Naive thymus-derived CD8-positive, alpha-beta T cell (primary cell): ENCODE measurements around the gene LRRC23. TPM values are rescaled to one million over a fixed set of nuclear protein-coding genes. Genes with fewer than 3 reads are reported as not detected.

Experiments
- ATAC-seq, 2 donors: fragments of 150-1000 bp; cut with Tn5 transposase in 1 of 2; sonication (Bioruptor Pico), chemical (Tn5 transposase) in 1 of 2; 1 replicate in 1 of 2; 2 replicates in 1 of 2; pipeline ENCODE4 v1.10.0; 2021; ENCODE audit warnings: mild to moderate bottlenecking in 2 of 2, moderate library complexity in 2 of 2
- POLR2A ChIA-PET: fragments of 350-600 bp; sonication (Branson Sonifier 250); formaldehyde crosslinking; loops from one replicate; lab custom pipeline; 2021; ENCODE audit warnings: antibody characterized with exemption; lab: Charles Lee
- DNase-seq, 10 donors: peaks; one replicate each; pipeline versions ENCODE4 v3.0.0 to v3.0.0-alpha.2; 2020 to 2022
- H3K27ac Mint-ChIP-seq, 10 donors: one replicate each; pipeline ENCODE4 v1.8.0; 2020 to 2022; ENCODE audit warnings: mild to moderate bottlenecking in 10 of 10, mixed read lengths in 10 of 10, moderate library complexity in 4 of 10, inconsistent platforms in 1 of 10
- H3K27me3 Mint-ChIP-seq, 5 donors: one replicate each; pipeline ENCODE4 v1.8.0; 2021 to 2022; ENCODE audit warnings: mixed read lengths in 5 of 5
- H3K36me3 Mint-ChIP-seq, 3 donors: one replicate each; pipeline ENCODE4 v1.8.0; 2020 to 2022; ENCODE audit warnings: mixed read lengths in 3 of 3, mild to moderate bottlenecking in 2 of 3, inconsistent platforms in 1 of 3
- H3K4me1 Mint-ChIP-seq, 4 donors: one replicate each; pipeline ENCODE4 v1.8.0; 2021 to 2022; ENCODE audit warnings: mixed read lengths in 4 of 4
- H3K4me3 Mint-ChIP-seq, 10 donors: one replicate each; pipeline ENCODE4 v1.8.0; 2020 to 2022; ENCODE audit warnings: mild to moderate bottlenecking in 10 of 10, mixed read lengths in 10 of 10, moderate library complexity in 6 of 10, inconsistent platforms in 1 of 10
- H3K9me3 Mint-ChIP-seq, 9 donors: one replicate each; pipeline ENCODE4 v1.8.0; 2020 to 2022; ENCODE audit warnings: mixed read lengths in 9 of 9, mild to moderate bottlenecking in 3 of 9, inconsistent platforms in 1 of 9, moderate library complexity in 1 of 9
- polyA plus RNA-seq, 3 donors: library from polyadenylated mRNA; unstranded; fragments of 300-500 nt; fragmentation: Illumina TruSeq; gene quantifications; one replicate each; pipeline ENCODE4 v1.2.3, GENCODE V29; 2021
- total RNA-seq, 8 experiments: library from RNA in 2 of 8; stranded (reverse) in 2 of 8; gene quantifications; one replicate each; pipeline ENCODE4 v1.2.3 and lab custom pipeline; 2021 to 2026

The LRRC23 gene
- total and polyA plus RNA-seq, 5 experiments from 2014 or later: 4.7 to 10.5 (median 9.9) TPM

DNA sequence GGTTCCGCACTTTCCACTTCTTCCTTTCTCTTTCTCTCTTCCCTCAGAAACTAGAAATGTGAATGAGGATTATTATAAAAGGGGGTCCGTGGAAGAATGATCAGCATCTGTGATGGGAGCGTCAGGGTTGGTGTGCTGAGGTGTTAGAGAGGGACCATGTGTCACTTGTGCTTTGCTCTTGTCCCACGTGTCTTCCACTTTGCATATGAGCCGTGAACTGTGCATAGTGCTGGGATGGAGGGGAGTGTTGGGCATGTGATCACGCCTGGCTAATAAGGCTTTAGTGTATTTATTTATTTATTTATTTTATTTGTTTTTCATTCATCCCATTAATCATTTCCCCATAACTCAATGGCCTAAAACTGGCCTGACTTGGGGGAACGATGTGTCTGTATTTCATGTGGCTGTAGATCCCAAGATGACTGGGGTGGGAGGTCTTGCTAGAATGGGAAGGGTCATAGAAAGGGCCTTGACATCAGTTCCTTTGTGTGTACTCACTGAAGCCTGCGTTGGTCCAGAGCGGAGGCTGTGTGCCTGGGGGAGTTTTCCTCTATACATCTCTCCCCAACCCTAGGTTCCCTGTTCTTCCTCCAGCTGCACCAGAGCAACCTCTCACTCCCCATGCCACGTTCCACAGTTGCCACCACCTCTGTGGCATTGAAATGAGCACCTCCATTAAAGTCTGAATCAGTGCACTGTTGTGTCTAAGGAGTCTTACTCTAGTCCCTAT lies 18.5 kb downstream of the LRRC23 start:
- DNase-seq: no peak
- Mint-ChIP-seq H3K4me1 (peaks cover 15 to 46% (median 27%) of the 10 kb centered on the region in 4 donors), H3K27me3 (no peaks in the 10 kb centered on the region), H3K27ac (peak overlapping the region in 5 of 10 donors; percentile 24 to 86 (median 81)), H3K9me3 (no peaks in the 10 kb centered on the region), H3K4me3 (peak overlapping the region in 2 of 10 donors; percentile 8 to 42), H3K36me3 (peaks cover 0 to 40% (median 3%) of the 10 kb centered on the region in 3 donors)
- POLR2A ChIA-PET: interaction anchor here (0.6 to 7.8 kb wide), 14 partner anchors 9 to 199 kb away, joined by 3 to 82 read pairs (median 7); partner anchors contain the start of genes C12orf57, C1RL, COPS7A and ENO2
- ATAC-seq: no peak

DNA sequence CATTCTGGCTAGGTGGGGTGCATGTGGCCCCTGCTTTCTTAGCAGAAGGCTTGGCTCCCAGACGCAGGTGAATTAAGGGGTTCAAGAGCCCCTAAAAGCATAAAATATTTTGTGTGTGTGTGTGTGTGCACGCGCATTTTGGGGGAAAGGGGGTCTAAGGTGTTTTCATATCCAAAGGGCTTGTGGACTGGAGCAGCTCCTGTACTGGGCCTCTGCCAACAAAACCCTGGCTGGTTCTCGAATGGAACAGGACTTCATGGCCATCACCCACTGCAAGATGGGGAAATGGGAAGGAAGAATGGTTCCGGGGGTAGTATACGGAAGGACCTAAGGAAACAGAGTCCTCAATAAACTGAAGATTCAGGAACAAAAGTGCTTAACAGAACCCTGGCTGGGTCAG lies 19.2 kb downstream of the LRRC23 start:
- POLR2A ChIA-PET: interaction anchor here (0.6 to 7.8 kb wide), 13 partner anchors 9 to 200 kb away, joined by 3 to 82 read pairs (median 7); partner anchors contain the start of genes C12orf57, C1RL, COPS7A and ENO2
- Mint-ChIP-seq H3K4me1 (peaks cover 19 to 50% (median 32%) of the 10 kb centered on the region in 4 donors), H3K36me3 (peaks cover 0 to 38% (median 3%) of the 10 kb centered on the region in 3 donors), H3K4me3 (peak overlapping the region in 1 of 10 donors; percentile 79), H3K9me3 (no peaks in the 10 kb centered on the region), H3K27me3 (no peaks in the 10 kb centered on the region), H3K27ac (peak overlapping the region; percentile 22 to 94 (median 88))
- DNase-seq: no peak
- no peak for ATAC-seq

DNA sequence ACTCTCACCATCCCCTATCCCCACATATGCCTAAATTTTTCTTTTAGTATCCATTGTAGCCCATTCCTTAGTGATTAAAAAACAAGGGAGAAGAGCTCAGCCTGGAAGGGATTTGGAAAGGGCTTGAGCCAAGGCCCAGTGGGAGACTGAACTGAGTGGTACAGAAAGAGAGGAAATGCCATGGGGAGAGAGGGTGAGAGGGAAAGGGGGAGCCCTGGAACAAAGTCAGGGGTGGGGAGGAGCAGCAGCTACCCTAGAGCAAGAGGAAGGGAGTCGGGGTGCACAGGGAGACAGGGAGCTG lies 20.6 kb downstream of the LRRC23 start:
- Mint-ChIP-seq H3K9me3 (no peaks in the 10 kb centered on the region), H3K4me3 (peak overlapping the region in 4 of 10 donors; percentile 59 to 84 (median 72)), H3K36me3 (peaks cover 0 to 24% (median 0%) of the 10 kb centered on the region in 3 donors), H3K27ac (peak overlapping the region in 6 of 10 donors; percentile 81 to 94 (median 92)), H3K27me3 (no peaks in the 10 kb centered on the region), H3K4me1 (peaks cover 28 to 60% (median 41%) of the 10 kb centered on the region in 4 donors)
- ATAC-seq: no peak
- DNase-seq: no peak
- POLR2A ChIA-PET: interaction anchor here (0.9 to 7.8 kb wide), 13 partner anchors 8 to 183 kb away, joined by 3 to 82 read pairs (median 8); partner anchors contain the start of genes C12orf57, C1R, ENO2 and RNU7-1

DNA sequence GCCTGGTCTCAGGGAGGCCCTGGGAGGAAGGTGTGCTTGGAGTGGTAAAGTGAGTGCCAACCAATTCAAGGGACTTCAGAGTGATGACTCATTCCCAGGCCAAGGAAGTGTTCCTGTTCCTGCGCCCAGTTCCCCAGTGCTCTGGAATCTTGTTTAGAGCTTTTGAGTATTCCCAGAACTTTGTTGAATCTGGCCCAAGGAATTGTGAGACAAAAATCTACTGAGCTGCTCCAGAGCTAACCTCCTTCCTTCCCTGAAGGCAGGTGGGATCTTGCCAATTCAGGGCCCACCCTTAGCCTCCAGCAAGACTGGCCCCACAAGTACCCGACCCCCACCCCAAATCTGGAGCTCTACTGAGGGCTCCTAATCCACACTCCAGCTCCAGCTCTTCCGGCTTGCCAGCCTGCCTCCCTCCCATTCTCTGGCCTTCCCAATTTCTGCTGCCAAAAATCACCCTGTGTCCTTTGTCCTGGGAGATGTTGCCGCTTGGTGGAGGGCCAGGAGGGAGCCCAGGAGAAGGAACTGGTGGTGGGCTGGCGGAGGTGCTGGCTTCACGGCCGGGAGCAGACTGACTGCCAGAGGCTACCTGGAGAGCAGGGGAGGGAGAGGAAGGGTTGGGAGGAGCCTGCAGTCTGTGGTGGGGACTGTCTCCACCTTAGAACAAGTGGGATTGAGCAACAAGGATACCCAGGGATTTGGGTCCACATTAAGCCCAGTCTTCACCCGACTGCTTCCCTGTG lies 21.1 kb downstream of the LRRC23 start:
- Mint-ChIP-seq H3K36me3 (peaks cover 0 to 23% (median 0%) of the 10 kb centered on the region in 3 donors), H3K9me3 (no peaks in the 10 kb centered on the region), H3K27ac (peak overlapping the region in 4 of 10 donors; percentile 43 to 91 (median 66)), H3K27me3 (no peaks in the 10 kb centered on the region), H3K4me3 (peak overlapping the region; percentile 8 to 93 (median 64)), H3K4me1 (peaks cover 30 to 62% (median 42%) of the 10 kb centered on the region in 4 donors)
- POLR2A ChIA-PET: interaction anchor here (1.1 to 7.8 kb wide), 11 partner anchors 8 to 182 kb away, joined by 3 to 82 read pairs (median 8); partner anchors contain the start of genes C12orf57, C1R, ENO2 and RNU7-1
- DNase-seq (no peak), ATAC-seq (no peak)

DNA sequence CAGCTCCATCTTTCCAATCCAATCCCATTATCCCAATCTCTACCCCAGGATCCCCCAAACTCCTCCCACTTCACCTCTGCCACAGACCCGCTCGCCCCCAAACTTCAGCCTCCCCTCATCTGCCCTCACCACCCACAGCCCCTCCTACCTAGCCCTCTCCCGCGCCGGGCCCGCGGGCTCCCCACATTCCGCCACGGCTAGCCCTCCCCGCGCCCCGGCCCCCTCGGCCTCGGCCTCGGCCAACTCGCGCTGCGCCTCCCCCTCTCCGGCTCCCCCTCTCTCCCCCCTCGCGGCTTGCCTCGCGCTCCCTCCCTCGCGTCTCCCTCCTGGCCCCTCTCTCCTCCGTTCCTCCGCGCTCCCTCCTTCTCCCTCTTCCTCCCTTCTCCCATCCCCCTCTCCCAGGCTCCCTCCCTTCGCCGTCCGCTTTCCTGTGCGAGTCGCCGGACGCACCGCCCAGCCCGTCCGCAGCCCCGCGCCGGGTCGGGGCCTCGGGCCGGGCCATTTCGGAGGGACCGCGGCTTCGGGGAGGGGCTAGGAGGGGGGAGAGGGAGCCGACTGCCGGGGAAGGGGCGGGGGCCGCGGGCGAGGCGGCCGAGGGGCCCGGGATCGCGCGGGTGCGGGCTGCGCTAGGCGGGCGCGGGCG lies 22.9 kb downstream of the LRRC23 start, which contains the start of gene ATN1:
Gene ATN1, plus strand, starts transcription at position 581 of the 643 bp plus-strand sequence. CDS start 6,043 bp downstream, outside the sequence.
- H3K27me3 Mint-ChIP-seq: no peaks in the 10 kb centered on the region
- ATAC-seq (peak; percentile 18 to 41), DNase-seq (peak in 5 of 10 donors; percentile 37 to 47 (median 43))
- peak within 1 kb of the TSS; percentile 82 to 94 (median 90) for H3K4me3 Mint-ChIP-seq
- peaks cover 35 to 60% (median 50%) of the 10 kb centered on the region in 4 donors for H3K4me1 Mint-ChIP-seq
- peak within 1 kb of the TSS; percentile 91 to 96 (median 92) for H3K27ac Mint-ChIP-seq
- peaks cover 0 to 11% (median 0%) of the 10 kb centered on the region in 3 donors for H3K36me3 Mint-ChIP-seq
- POLR2A ChIA-PET: interaction anchor here (0.6 to 7.8 kb wide), 16 partner anchors 9 to 181 kb away, joined by 3 to 82 read pairs (median 7); partner anchors contain the start of genes C12orf57, LPCAT3, PTPN6 and RNU7-1
- H3K9me3 Mint-ChIP-seq: no peaks in the 10 kb centered on the region

DNA sequence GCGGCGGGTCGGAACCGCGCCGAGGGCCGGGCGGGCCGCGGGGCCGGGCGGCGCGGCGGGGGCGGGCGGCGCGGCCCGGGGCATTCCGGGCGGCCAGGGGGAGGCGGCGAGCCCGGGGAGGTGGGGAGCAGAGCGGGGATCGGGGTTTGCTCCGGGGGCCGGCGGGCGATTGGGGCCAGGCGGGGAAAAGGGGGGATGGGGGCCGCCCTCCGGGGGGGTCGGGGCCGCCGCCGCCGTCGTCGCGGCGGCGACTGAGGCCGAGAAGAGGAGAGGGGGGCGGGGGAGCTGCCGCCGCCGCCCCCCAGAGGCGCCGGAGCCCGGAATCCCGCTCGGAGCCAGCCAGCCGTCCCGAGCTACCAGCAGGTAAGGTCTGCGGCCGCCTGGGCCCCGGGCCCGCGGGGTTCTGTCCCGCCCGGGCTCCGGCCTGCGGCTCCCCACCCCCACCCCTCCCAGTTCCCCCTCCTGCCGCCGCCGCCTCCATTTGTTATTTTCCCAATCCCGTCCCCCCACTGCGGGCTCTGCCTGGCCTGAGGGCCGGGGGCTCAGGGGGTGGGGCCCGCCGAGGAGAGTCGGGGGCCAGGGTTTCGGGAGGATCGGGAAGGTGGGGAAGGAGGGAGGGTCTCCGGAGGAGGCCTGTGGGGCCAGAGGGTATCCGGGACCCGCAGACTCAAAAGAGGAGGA lies 23.5 kb downstream of the LRRC23 start:
- Mint-ChIP-seq H3K27ac (peak overlapping the region; percentile 88 to 94 (median 92)), H3K27me3 (no peaks in the 10 kb centered on the region), H3K9me3 (no peaks in the 10 kb centered on the region), H3K36me3 (peaks cover 0 to 10% (median 0%) of the 10 kb centered on the region in 3 donors), H3K4me1 (peaks cover 39 to 60% (median 56%) of the 10 kb centered on the region in 4 donors), H3K4me3 (peak overlapping the region; percentile 74 to 91 (median 86))
- POLR2A ChIA-PET: interaction anchor here (0.9 to 7.8 kb wide), 9 partner anchors 8 to 90 kb away, joined by 3 to 82 read pairs (median 6); partner anchors contain the start of genes C12orf57, LPCAT3, PTPN6 and RNU7-1
- no peak for DNase-seq
- peak; percentile 10 to 24 for ATAC-seq

DNA sequence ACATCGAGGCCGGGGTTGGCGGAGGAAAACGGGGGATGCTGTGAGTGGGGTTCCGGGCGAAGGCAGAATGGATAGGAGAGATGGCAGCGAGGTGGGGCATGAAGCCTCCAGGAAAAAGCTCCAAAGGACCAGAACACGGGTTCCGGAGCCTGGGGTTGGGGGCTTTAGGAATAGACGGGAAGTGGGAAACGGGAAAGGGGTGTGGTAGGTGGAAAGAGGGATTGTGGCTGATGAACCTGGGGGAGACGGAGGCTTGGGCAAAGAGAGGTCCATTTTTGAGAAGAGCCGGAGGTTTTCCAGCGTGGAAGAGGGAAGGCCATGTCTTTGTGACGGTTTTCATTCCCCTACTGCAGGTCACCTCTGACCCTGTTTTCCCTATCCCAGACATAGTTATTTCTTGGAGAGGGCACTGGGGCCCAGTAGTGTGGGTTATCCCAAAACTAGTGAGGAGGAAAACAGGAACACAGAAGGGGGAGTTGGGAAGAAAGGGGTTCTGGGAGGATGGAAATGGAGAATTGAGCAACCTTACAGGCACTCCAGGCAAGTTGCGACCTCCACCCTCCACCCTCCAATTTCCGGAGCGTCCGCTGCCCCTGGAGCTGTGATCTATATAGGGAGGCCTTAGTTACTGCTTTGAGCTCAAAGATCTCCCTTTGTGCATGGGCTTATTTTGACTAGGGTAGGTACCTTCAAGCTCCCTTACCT lies 24.2 kb downstream of the LRRC23 start:
- POLR2A ChIA-PET: interaction anchor here (0.7 to 7.8 kb wide), 9 partner anchors 7 to 89 kb away, joined by 3 to 82 read pairs (median 4); partner anchors contain the start of genes C12orf57, LPCAT3, PTPN6 and RNU7-1
- Mint-ChIP-seq H3K27ac (peak overlapping the region; percentile 88 to 94 (median 92)), H3K27me3 (no peaks in the 10 kb centered on the region), H3K36me3 (peaks cover 0 to 7% (median 0%) of the 10 kb centered on the region in 3 donors), H3K4me1 (peaks cover 41 to 60% (median 57%) of the 10 kb centered on the region in 4 donors), H3K9me3 (no peaks in the 10 kb centered on the region), H3K4me3 (peak overlapping the region; percentile 74 to 91 (median 86))
- ATAC-seq (no peak), DNase-seq (no peak)

DNA sequence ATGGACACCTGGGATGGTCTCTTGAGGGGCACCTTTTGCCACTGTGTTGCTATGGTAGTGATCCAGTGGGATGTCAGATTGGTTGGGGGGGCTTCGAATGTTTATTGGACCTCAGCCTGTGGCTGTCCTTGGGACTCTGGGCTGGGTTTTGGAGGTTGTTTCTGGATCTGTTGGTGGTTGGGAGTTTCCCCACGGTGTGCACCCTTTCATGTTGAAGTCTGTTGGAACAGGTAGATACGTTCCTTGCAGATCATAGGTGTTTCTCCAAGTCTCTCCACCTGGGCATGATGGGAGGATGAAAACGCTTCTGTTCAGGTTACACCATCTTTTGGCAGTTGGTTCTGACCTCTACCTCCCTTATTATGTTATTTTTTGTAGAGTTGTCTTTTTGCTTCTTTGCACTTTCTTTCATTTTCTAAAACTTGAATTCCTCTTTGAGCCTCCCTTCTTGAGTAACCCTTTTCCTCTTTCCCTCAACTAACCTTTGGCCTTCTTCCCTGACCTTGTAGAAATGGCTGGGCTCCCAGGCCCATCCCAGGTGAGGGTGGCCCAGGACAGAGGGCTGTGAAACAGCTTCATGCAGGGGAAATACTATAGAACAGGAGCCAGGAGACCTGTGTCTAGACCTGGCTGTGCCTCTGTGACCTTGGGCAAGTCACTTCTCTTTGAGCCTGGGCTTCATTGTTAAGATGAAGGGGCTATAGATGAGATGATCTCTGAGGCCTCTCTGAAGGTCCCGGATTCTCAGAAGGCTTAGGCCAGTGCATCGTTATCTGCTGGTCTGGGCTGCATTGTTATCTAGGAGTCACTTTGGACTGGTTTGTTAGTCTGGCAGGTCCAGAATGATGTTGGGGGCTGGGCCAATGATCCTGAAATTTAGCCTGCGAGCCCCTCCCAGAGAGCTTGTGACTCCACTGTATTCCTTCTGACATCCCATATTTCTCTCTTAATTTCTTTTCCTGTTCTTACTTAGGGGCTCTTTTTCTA lies 25.1 kb downstream of the LRRC23 start:
- H3K27me3 Mint-ChIP-seq: no peaks in the 10 kb centered on the region
- H3K4me1 Mint-ChIP-seq: peaks cover 38 to 57% (median 56%) of the 10 kb centered on the region in 4 donors
- POLR2A ChIA-PET: interaction anchor here (0.7 to 7.8 kb wide), 7 partner anchors 6 to 79 kb away, joined by 3 to 82 read pairs (median 6); partner anchors contain the start of genes C12orf57, CDCA3 and RNU7-1
- DNase-seq: no peak
- ATAC-seq: peak in 1 of 2 donors; percentile 15
- no peaks in the 10 kb centered on the region for H3K9me3 Mint-ChIP-seq
- H3K36me3 Mint-ChIP-seq: peaks cover 0 to 9% (median 0%) of the 10 kb centered on the region in 3 donors
- H3K27ac Mint-ChIP-seq: peak overlapping the region; percentile 73 to 94 (median 91)
- H3K4me3 Mint-ChIP-seq: peak overlapping the region; percentile 74 to 91 (median 86)

DNA sequence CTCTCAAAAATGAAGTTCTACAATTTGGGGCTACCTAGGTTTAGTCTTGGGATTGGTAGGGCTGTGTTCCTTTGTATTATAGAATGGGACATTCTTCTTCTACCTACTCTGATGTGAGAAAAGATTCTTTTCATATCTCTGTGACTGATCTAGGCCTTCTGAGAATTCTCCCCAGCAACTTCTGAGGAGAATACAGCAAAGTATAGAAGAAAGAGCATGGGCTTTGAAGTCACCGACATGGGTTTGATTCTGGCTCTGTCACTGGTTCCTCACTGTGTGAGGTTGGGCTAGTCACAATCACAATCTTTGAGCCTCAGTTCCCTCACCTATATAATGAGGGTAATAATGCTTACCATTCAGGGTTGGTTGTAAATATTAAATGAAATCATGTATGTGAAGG lies 28.1 kb downstream of the LRRC23 start:
- H3K27ac Mint-ChIP-seq: peak overlapping the region; percentile 30 to 91 (median 86)
- peak in 1 of 10 donors; percentile 47 for DNase-seq
- ATAC-seq: no peak
- no peaks in the 10 kb centered on the region for H3K27me3 Mint-ChIP-seq
- H3K9me3 Mint-ChIP-seq: no peaks in the 10 kb centered on the region
- POLR2A ChIA-PET: interaction anchor here (0.7 to 1.4 kb wide), 5 partner anchors 11 to 168 kb away, joined by 3 to 4 read pairs (median 3); partner anchors contain the start of genes C12orf57 and RNU7-1
- H3K4me1 Mint-ChIP-seq: peaks cover 44 to 65% (median 63%) of the 10 kb centered on the region in 4 donors
- peaks cover 0 to 29% (median 0%) of the 10 kb centered on the region in 3 donors for H3K36me3 Mint-ChIP-seq
- H3K4me3 Mint-ChIP-seq: peak overlapping the region in 4 of 10 donors; percentile 31 to 50 (median 46)
